Body of pancreas (tissue), 4 donors: ENCODE measurements around the gene GRIK1.

ENCODE experiments used
- CTCF ChIP-seq, 7 experiments: fragments of 450-650 bp in 4 of 7; fragments of 200-600 bp in 3 of 7; sonication (generic) in 3 of 7; IDR thresholded peaks; one replicate each; pipeline ENCODE4 v1.5.1; 2016 to 2019; ENCODE audit warnings: antibody characterized with exemption in 7 of 7
- POLR2A ChIP-seq, 3 donors: fragments of 450-650 bp; IDR thresholded peaks; one replicate each; pipeline ENCODE4 v1.6.1; 2016; ENCODE audit warnings: antibody characterized with exemption in 3 of 3, mild to moderate bottlenecking in 2 of 3

DNA sequence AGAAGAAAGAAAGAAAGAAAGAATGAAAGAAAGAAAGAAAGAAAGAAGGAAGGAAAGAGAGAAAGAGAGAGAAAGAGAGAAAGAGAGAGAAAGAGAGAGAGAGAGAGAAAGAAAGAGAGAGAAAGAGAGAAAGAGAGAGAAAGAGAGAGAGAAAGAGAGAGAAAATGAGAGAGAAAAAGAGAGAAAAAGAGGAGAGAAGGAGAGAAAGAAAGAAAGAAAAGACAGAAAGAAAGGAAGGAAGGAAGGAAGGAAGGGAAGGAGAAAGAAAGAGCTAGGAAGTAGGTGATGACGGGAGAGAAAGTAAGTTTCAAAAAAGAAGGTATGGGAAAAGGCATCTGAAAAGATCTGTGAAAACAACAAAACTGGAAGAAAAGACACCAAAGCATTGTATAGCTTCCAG is 72.0 kb downstream of the GRIK1 start:
- no peak for TF ChIP-seq CTCF (IDR thresholded peaks at IDR 0.05)
- no peak for TF ChIP-seq POLR2A (IDR thresholded peaks at IDR 0.05)
